ENCODE data around the gene TNFAIP8L1. TPM values are rescaled to one million over a fixed set of nuclear protein-coding genes. Genes with fewer than 3 reads are reported as not detected.

TNFAIP8L1 gene
- total RNA-seq, 1 donor from 2014 or later = 24.5 TPM

GRCh38 chr19:4647676-4648644 lies 8.6 kb downstream of the TNFAIP8L1 start:
- no peak for DNase-seq (ENCODE audit: low spot score)
- ATAC-seq = peak; percentile 55

- ATAC-seq = no peak
- no peak for DNase-seq (ENCODE audit: low spot score)
These were observed 10.2 kb downstream of the TNFAIP8L1 start for GRCh38 chr19:4649392-4650047.

- ATAC-seq = no peak
These were observed 10.8 kb downstream of the TNFAIP8L1 start for GRCh38 chr19:4650159-4650558.

GRCh38 chr19:4652075-4652474 lies 12.8 kb downstream of the TNFAIP8L1 start:
- ATAC-seq (no peak), DNase-seq (ENCODE audit: low spot score) (no peak)

More at GRCh38 chr19:4650159-4650558, 10.8 kb downstream of the TNFAIP8L1 start:
- DNase-seq (ENCODE audit: low spot score) = no peak

- no peak for DNase-seq (ENCODE audit: low spot score)
- ATAC-seq = peak; percentile 3
These were observed 14.6 kb downstream of the TNFAIP8L1 start for GRCh38 chr19:4653793-4654436.

GRCh38 chr19:4654437-4655361 lies 15.4 kb downstream of the TNFAIP8L1 start:
- DNase-seq (ENCODE audit: low spot score) (peak; percentile 89), ATAC-seq (peak; percentile 73)

- DNase-seq (ENCODE audit: low spot score) = no peak
- ATAC-seq = peak; percentile 3
These were observed 16.8 kb downstream of the TNFAIP8L1 start for GRCh38 chr19:4656102-4656501.

GRCh38 chr19:4657262-4657661 lies 17.9 kb downstream of the TNFAIP8L1 start:
- DNase-seq (ENCODE audit: low spot score) (no peak), ATAC-seq (no peak)

- no peak for ATAC-seq
- DNase-seq (ENCODE audit: low spot score) = no peak
These were observed 18.5 kb downstream of the TNFAIP8L1 start for GRCh38 chr19:4657835-4658234.

GRCh38 chr19:4660181-4660791 lies 21.0 kb downstream of the TNFAIP8L1 start:
- ATAC-seq (peak; percentile 86), DNase-seq (ENCODE audit: low spot score) (peak; percentile 72)

GRCh38 chr19:4660993-4661392 lies 21.7 kb downstream of the TNFAIP8L1 start:
- ATAC-seq = peak; percentile 2

GRCh38 chr19:4662020-4662695 lies 22.8 kb downstream of the TNFAIP8L1 start:
- DNase-seq (ENCODE audit: low spot score) (no peak), ATAC-seq (no peak)

More at GRCh38 chr19:4660993-4661392, 21.7 kb downstream of the TNFAIP8L1 start:
- DNase-seq (ENCODE audit: low spot score) = no peak

- DNase-seq (ENCODE audit: low spot score) = no peak
- no peak for ATAC-seq
These were observed 23.5 kb downstream of the TNFAIP8L1 start for GRCh38 chr19:4662812-4663211.

- DNase-seq (ENCODE audit: low spot score) (no peak), ATAC-seq (no peak)
These were observed 25.3 kb downstream of the TNFAIP8L1 start for GRCh38 chr19:4664642-4665041.

GRCh38 chr19:4669723-4670480 lies 30.6 kb downstream of the TNFAIP8L1 start, which contains the start of gene MYDGF:
Gene MYDGF (minus strand): TSS chr19:4670342. CDS start chr19:4670334, 8 bp downstream.
- ATAC-seq = peak; percentile 95
- DNase-seq (ENCODE audit: low spot score) = peak; percentile 93

- ATAC-seq (no peak), DNase-seq (ENCODE audit: low spot score) (no peak)
These were observed 32.0 kb downstream of the TNFAIP8L1 start for GRCh38 chr19:4671185-4671851.

GRCh38 chr19:4673216-4673615 lies 33.9 kb downstream of the TNFAIP8L1 start:
- DNase-seq (ENCODE audit: low spot score) = no peak
- ATAC-seq = no peak

- DNase-seq (ENCODE audit: low spot score) (no peak), ATAC-seq (no peak)
These were observed 34.4 kb downstream of the TNFAIP8L1 start for GRCh38 chr19:4673726-4674125.

Data from left lobe of liver (tissue), 2 donors.